Esophagus muscularis mucosa (tissue), 3 donors: Measurements from ENCODE around the gene CHMP6.

Source experiments
- EP300 ChIP-seq: sonication (generic); formaldehyde crosslinking; IDR thresholded peaks from one replicate; pipeline ENCODE4 v1.6.1; 2017; ENCODE audit warnings: antibody characterized with exemption
- TF ChIP-seq, protein P1 (sequence below), 3 experiments: fragments of 200-600 bp in 2 of 3; fragments of 450-650 bp in 1 of 3; sonication (generic) in 2 of 3; IDR thresholded peaks; one replicate each; pipeline ENCODE4 v1.5.1; 2017 to 2019; ENCODE audit warnings: antibody characterized with exemption in 3 of 3, mild to moderate bottlenecking in 2 of 3, moderate library complexity in 1 of 3

- TF ChIP-seq, protein P1, sequence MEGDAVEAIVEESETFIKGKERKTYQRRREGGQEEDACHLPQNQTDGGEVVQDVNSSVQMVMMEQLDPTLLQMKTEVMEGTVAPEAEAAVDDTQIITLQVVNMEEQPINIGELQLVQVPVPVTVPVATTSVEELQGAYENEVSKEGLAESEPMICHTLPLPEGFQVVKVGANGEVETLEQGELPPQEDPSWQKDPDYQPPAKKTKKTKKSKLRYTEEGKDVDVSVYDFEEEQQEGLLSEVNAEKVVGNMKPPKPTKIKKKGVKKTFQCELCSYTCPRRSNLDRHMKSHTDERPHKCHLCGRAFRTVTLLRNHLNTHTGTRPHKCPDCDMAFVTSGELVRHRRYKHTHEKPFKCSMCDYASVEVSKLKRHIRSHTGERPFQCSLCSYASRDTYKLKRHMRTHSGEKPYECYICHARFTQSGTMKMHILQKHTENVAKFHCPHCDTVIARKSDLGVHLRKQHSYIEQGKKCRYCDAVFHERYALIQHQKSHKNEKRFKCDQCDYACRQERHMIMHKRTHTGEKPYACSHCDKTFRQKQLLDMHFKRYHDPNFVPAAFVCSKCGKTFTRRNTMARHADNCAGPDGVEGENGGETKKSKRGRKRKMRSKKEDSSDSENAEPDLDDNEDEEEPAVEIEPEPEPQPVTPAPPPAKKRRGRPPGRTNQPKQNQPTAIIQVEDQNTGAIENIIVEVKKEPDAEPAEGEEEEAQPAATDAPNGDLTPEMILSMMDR (IDR thresholded peaks at IDR 0.05): no peak
- TF ChIP-seq EP300: no peak
These were observed 17.5 kb downstream of the CHMP6 start for GRCh38 chr17:81009136-81009535.
